ENCODE measurements around the gene IGSF21.

DNA sequence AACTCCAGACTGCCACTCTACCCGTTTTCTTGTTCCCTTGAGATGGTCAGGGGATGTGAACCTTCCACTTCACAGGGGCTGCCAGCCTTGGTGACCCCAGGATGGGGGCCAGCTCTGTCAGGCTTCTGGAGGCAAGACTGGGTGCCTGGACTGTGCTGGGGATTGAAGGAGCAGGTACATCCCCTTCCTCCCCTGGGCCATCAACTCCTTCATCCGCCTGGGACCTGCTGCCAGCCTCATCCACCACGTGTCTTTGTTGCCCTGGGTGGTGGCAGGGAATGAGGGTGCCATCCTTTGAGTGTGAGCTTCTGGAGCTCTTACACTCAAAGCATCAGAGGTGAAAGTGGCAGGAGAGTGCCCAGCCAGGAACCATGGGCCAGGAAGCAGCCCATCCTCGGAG lies 139.6 kb downstream of the IGSF21 start:
- TF ChIP-seq, protein P1, sequence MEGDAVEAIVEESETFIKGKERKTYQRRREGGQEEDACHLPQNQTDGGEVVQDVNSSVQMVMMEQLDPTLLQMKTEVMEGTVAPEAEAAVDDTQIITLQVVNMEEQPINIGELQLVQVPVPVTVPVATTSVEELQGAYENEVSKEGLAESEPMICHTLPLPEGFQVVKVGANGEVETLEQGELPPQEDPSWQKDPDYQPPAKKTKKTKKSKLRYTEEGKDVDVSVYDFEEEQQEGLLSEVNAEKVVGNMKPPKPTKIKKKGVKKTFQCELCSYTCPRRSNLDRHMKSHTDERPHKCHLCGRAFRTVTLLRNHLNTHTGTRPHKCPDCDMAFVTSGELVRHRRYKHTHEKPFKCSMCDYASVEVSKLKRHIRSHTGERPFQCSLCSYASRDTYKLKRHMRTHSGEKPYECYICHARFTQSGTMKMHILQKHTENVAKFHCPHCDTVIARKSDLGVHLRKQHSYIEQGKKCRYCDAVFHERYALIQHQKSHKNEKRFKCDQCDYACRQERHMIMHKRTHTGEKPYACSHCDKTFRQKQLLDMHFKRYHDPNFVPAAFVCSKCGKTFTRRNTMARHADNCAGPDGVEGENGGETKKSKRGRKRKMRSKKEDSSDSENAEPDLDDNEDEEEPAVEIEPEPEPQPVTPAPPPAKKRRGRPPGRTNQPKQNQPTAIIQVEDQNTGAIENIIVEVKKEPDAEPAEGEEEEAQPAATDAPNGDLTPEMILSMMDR (conservative IDR thresholded peaks at IDR 0.05), result no peak
- no peak for TF ChIP-seq ZFX (IDR thresholded peaks at IDR 0.05)
